ENCODE data around the gene FAM163B.

- no peak for TF ChIP-seq JUN (IDR thresholded peaks at IDR 0.05; ENCODE audit: borderline replicate concordance, insufficient read depth, insufficient read length, low read depth)
- no peak for TF ChIP-seq CTCF (IDR thresholded peaks at IDR 0.05; ENCODE audit: extremely low read depth in 1 of 2, insufficient read depth in 1 of 2, low read depth in 1 of 2, low read length in 2 of 2)
- no peak for TF ChIP-seq EZH2 (IDR thresholded peaks at IDR 0.05; ENCODE audit: borderline replicate concordance, low read depth, low read length, severe bottlenecking)
Measured at GRCh38 chr9:133607976-133608375, 1.2 kb downstream of the FAM163B start.

All from endothelial cell of umbilical vein (primary cell).